Activated CD4-positive, alpha-beta T cell treated with anti-CD3 and anti-CD28 coated beads, Interleukin-10, Interleukin-2, amounts not matched to agents 100 ng/mL and 50 ng/mL, durations not matched to agents 16 hours and 8 hours (primary cell): Measurements from ENCODE around the gene POLD4.

ENCODE experiments used
- DNase-seq: peaks from one replicate; pipeline ENCODE4 v3.0.0-alpha.2; 2020

The POLD4 gene

DNA sequence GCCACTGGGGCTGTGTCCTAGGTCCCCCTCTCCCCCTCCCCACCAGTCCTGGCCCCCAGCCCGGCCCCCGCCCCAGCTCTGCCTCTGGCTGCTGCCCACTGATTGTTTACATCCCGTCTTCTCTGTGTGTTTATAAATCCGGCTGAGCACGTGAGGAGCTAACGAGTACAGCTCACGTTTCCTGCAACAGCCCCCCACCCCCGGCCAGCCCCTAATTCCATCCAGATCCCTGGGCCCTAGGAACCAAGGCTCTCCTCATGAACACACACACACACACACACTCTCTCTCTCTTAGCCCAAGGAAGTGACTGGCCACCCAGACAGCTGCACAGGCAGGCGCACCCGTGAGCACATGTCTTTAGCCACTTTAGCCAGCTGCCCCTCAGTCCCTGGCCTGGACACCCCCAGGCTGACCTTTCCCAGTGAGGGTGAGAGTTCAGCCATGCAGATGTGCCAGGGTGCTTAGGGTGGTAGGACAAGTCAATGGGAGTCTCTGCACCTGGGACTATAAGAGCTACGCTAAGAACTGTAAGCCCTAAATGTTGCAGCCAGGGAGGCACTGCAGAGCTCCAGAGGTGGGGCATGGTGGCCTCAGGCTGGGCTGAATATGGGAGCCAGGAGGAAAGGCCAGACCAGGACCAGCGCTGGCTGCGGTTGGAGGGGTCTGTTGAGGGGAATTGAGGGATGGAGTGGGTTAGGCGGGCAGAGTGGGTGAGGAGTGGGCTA is 17.2 kb upstream of the POLD4 start:
- no peak for DNase-seq

- no peak for DNase-seq
Observed at GRCh38 chr11:67369801-67370284, 16.5 kb upstream of the POLD4 start.

DNA sequence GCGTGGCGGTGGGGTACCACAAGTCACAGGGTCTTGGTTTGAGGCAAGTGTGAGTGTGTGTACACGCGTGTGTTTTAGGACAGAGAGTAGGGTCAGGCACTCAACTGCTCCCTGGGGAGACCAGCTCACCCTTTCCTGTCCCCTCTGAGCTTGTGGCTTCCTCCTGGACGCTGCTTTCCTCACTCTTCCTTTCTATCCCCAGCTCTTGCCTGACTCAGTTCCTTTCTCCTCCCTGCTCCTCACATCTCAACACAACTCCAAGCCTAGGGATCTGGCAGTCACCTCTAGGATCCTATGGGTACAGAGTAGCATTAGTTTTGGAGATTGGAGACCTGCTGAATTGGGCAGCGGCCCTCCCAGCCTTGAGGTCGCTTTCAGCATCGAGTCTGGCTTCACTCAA is 15.9 kb upstream of the POLD4 start:
- DNase-seq = no peak

- DNase-seq = peak; percentile 74
Observed at GRCh38 chr11:67368621-67369020, 15.3 kb upstream of the POLD4 start.

DNA sequence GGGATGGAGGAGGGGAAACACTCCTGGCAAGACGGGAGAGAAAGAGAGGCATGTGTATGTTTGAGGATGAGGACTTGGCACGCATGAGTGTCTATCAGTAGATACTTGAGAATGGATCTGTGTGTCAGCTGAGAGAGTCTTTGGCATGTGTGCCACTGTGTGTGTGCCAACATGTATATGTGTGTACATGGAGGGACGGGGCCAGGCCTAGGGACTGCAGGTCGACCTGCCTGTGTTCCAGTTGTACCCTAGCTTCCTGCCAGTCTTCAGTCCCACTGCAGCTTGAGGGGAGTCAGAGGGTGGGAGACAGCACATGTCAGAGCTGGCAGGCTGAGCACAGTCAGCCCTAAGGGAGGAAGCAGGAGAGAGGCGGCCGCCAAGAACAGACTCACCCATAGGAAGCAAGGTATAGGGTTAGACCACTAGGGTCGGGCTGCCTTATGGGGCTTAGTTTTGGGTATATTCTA is 14.4 kb upstream of the POLD4 start:
- no peak for DNase-seq

DNA sequence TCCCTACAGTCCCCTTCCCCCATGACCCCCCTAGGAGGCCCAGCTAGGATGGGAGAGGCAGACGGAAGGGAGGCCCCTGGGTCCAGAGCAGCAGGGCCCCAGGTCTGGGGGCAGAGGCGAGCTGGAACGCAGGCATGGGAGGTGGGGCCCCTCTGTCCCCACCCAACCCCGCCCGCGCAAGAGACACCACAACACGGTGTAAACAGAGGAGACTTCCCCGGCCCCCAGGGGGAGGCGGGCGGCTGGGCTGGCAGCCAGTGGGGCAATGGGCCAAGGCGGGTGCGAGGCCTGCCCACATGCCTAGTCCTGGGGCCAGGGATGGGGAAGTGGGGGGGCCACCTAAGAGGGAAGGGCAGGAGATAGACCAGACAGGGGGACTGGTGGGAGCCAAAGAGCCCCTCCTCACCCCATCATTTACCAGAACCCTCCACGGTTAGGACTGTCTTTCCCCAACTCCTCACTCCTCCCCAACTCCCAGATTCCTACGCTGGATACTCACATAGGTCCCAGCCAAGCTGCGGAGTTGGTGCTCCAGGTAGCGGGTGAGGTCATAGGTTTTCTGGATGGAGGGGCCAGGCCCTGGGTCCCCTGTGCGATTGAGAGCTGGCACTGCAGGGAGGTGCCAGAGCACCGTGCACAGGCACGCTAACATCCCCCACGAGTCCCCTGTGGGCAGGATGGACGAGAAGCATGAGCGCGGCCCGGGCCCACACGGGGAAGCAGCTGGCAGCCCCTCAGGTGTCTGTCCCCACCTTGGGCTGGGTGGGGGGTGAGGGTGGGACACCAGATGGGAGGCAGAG is 13.8 kb upstream of the POLD4 start:
- DNase-seq = no peak

GRCh38 chr11:67366546-67366945 is 13.2 kb upstream of the POLD4 start:
- no peak for DNase-seq

GRCh38 chr11:67365736-67366444 is 12.5 kb upstream of the POLD4 start:
- DNase-seq = no peak

DNA sequence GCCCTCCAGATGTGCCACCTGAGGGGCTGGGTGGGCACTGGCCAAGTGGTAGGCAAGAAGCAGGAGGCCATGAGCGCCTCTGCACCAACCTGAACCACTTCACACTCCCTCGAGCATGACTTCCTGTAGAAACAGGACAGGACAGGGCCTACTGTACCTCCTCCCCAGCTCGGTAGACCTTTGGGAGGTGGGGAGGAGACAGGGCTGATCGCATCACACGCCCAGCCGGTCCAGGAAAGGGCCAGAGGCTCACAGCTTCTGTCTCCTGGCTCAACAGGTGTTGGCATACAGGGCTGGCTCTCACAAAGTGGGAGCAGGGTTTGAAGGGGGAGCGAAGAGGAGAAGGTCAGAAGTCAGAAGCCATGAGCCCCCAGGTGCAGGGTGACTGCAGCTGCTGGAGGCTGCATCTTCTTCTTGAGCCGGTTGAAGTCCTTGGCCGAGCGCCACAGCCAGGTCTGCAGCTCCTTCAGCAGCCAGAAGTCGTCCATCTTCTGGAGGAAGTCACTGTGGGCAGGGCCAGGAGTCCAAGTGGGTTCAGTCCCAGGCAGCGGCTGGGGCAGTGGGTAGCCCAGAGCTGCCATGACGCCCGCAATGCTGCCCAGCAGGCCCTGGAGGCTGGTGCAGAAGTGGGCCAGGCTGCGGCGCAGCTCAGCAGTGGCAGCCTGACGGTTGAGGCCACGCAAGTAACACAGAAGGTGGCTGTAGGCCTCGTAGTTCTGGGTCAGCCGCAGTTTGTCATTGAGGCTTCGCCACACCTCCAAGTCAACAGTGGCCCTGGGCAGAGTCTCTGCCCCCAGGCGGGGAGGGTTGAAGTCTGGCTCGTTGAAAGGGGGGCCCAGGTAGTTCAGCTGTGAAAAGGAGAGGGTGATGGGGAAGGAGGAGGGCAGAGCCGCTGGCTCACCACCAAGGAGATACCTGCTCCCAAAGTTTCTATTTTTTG is 11.7 kb upstream of the POLD4 start:
- DNase-seq = no peak

- no peak for DNase-seq
Observed at GRCh38 chr11:67364169-67364568, 10.8 kb upstream of the POLD4 start.

GRCh38 chr11:67357831-67358670 is 4.7 kb upstream of the POLD4 start:
- no peak for DNase-seq

GRCh38 chr11:67356864-67357561 is 3.7 kb upstream of the POLD4 start:
- peak; percentile 83 for DNase-seq

DNA sequence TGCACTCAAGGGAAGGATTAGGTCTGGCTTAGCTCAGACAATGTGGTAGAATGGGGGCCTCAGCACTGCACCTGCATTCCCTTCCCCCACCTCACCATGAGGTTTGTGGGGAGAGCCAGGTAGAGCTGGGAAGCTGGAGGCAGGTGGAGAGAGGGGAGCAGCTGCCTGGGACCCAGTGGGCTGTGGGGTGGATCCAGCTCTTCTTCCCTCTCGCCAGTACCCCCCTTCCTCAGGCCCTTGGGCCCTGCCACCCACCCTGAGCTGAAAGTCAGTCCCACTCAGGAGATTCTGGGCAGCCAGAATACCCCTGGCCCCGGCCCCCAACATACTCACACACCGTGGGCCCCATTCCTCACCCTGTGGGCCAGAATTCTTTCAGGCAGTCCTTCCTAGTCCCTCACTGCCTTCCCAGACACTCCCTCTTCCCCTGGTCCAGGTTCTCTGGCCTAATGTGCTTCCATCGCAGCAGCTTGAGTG is 3.1 kb upstream of the POLD4 start:
- DNase-seq = no peak

- no peak for DNase-seq
Observed at GRCh38 chr11:67355794-67356386, 2.5 kb upstream of the POLD4 start.

- DNase-seq = no peak
Observed at GRCh38 chr11:67355023-67355793, 1.9 kb upstream of the POLD4 start.

- no peak for DNase-seq
Observed at GRCh38 chr11:67354075-67355022, 1.0 kb upstream of the POLD4 start.

GRCh38 chr11:67352546-67353316 is 615 bp downstream of the POLD4 start:
- DNase-seq = peak; percentile 52
